ENCODE measurements around the gene TMEM62. TPM values are rescaled to one million over a fixed set of nuclear protein-coding genes. Genes with fewer than 3 reads are reported as not detected.

Gene TMEM62
- total and polyA plus RNA-seq, 4 donors = 4.5 to 14.0 (median 10.6) TPM

- TF ChIP-seq, protein P1, sequence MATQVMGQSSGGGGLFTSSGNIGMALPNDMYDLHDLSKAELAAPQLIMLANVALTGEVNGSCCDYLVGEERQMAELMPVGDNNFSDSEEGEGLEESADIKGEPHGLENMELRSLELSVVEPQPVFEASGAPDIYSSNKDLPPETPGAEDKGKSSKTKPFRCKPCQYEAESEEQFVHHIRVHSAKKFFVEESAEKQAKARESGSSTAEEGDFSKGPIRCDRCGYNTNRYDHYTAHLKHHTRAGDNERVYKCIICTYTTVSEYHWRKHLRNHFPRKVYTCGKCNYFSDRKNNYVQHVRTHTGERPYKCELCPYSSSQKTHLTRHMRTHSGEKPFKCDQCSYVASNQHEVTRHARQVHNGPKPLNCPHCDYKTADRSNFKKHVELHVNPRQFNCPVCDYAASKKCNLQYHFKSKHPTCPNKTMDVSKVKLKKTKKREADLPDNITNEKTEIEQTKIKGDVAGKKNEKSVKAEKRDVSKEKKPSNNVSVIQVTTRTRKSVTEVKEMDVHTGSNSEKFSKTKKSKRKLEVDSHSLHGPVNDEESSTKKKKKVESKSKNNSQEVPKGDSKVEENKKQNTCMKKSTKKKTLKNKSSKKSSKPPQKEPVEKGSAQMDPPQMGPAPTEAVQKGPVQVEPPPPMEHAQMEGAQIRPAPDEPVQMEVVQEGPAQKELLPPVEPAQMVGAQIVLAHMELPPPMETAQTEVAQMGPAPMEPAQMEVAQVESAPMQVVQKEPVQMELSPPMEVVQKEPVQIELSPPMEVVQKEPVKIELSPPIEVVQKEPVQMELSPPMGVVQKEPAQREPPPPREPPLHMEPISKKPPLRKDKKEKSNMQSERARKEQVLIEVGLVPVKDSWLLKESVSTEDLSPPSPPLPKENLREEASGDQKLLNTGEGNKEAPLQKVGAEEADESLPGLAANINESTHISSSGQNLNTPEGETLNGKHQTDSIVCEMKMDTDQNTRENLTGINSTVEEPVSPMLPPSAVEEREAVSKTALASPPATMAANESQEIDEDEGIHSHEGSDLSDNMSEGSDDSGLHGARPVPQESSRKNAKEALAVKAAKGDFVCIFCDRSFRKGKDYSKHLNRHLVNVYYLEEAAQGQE (IDR thresholded peaks at IDR 0.05) = no peak
- no peak for TF ChIP-seq RAD21 (IDR thresholded peaks at IDR 0.05)
These were observed 86.8 kb downstream of the TMEM62 start (continued) for GRCh38 chr15:43219929-43220928.

GRCh38 chr15:43220991-43221403 is 87.6 kb downstream of the TMEM62 start, which contains the start of gene EPB42:
Gene EPB42, minus strand, starts transcription at chr15:43221018. Its CDS starts 193 bp downstream, at chr15:43220825.
- WGBS = 76% methylated on average over 3 of the region's 3 CpGs
- H3K27me3 ChIP-seq (ENCODE audit: control insufficient read depth in 4 of 4, insufficient read depth in 4 of 4, low read length in 3 of 4) = peaks cover 0 to 2% (median 0%) of the 10 kb centered on the region in 4 donors
- H3K27ac ChIP-seq (ENCODE audit: low read depth in 1 of 2, low read length in 2 of 2) = no peak within 1 kb of the TSS
- H3K9ac ChIP-seq (ENCODE audit: low read depth in 1 of 2, low read length in 2 of 2) = no peak within 1 kb of the TSS
- peaks cover 0 to 5% (median 0%) of the 10 kb centered on the region in 4 donors for H3K4me1 ChIP-seq (ENCODE audit: control insufficient read depth in 4 of 4, insufficient read depth in 4 of 4, low read length in 3 of 4)
- no peaks in the 10 kb centered on the region for H3K36me3 ChIP-seq (ENCODE audit: control insufficient read depth in 4 of 4, insufficient read depth in 3 of 4, low read depth in 1 of 4, low read length in 3 of 4)
- no peak within 1 kb of the TSS for H3K4me3 ChIP-seq (ENCODE audit: low read depth in 1 of 3, low read length in 3 of 3)
- DNase-seq (ENCODE audit: low spot score) = peak; percentile 81
- H3K9me3 ChIP-seq (ENCODE audit: control insufficient read depth in 4 of 4, low read length in 3 of 4) = no peaks in the 10 kb centered on the region
- TF ChIP-seq FOXA2 (IDR thresholded peaks at IDR 0.05) = no peak
- no peak for TF ChIP-seq JUND (IDR thresholded peaks at IDR 0.05)
- no peak for TF ChIP-seq SP1 (IDR thresholded peaks at IDR 0.05)
- no peak for TF ChIP-seq GABPA (IDR thresholded peaks at IDR 0.05 in 1 of 2, conservative IDR thresholded peaks at IDR 0.05 in 1 of 2)
- no peak for TF ChIP-seq EGR1 (IDR thresholded peaks at IDR 0.05; ENCODE audit: low read depth in 2 of 2)
- no peak for TF ChIP-seq ZBTB33 (IDR thresholded peaks at IDR 0.05)
- TF ChIP-seq, protein P2, sequence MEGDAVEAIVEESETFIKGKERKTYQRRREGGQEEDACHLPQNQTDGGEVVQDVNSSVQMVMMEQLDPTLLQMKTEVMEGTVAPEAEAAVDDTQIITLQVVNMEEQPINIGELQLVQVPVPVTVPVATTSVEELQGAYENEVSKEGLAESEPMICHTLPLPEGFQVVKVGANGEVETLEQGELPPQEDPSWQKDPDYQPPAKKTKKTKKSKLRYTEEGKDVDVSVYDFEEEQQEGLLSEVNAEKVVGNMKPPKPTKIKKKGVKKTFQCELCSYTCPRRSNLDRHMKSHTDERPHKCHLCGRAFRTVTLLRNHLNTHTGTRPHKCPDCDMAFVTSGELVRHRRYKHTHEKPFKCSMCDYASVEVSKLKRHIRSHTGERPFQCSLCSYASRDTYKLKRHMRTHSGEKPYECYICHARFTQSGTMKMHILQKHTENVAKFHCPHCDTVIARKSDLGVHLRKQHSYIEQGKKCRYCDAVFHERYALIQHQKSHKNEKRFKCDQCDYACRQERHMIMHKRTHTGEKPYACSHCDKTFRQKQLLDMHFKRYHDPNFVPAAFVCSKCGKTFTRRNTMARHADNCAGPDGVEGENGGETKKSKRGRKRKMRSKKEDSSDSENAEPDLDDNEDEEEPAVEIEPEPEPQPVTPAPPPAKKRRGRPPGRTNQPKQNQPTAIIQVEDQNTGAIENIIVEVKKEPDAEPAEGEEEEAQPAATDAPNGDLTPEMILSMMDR (IDR thresholded peaks at IDR 0.05; ENCODE audit: low read depth, low read length, missing input control) = no peak
- no peak for TF ChIP-seq HNF4A (conservative IDR thresholded peaks at IDR 0.05)
- no peak for TF ChIP-seq FOXA1 (IDR thresholded peaks at IDR 0.05)
- TF ChIP-seq NR2F2 (IDR thresholded peaks at IDR 0.05) = no peak
- TF ChIP-seq, protein P1 (IDR thresholded peaks at IDR 0.05) = no peak
- no peak for TF ChIP-seq TAF1 (conservative IDR thresholded peaks at IDR 0.05)
- TF ChIP-seq, protein P3, sequence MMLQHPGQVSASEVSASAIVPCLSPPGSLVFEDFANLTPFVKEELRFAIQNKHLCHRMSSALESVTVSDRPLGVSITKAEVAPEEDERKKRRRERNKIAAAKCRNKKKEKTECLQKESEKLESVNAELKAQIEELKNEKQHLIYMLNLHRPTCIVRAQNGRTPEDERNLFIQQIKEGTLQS (IDR thresholded peaks at IDR 0.05) = no peak
- TF ChIP-seq RXRA (IDR thresholded peaks at IDR 0.05) = no peak
- no peak for TF ChIP-seq YY1 (IDR thresholded peaks at IDR 0.05)
- TF ChIP-seq RAD21 (IDR thresholded peaks at IDR 0.05) = no peak
- no peak for TF ChIP-seq HNF4G (IDR thresholded peaks at IDR 0.05)

All from liver (tissue), 9 donors.